GM12874 (cell line): ENCODE measurements around the gene TBC1D9B.

Experiments used
- TF ChIP-seq, protein P1 (sequence below): IDR thresholded peaks from 2 replicates; pipeline ENCODE4 v1.5.1; 2011; ENCODE audit warnings: low read depth, mild to moderate bottlenecking, control low read depth, low read length, moderate library complexity; ENCODE audit not compliant: insufficient read depth

The TBC1D9B gene

DNA sequence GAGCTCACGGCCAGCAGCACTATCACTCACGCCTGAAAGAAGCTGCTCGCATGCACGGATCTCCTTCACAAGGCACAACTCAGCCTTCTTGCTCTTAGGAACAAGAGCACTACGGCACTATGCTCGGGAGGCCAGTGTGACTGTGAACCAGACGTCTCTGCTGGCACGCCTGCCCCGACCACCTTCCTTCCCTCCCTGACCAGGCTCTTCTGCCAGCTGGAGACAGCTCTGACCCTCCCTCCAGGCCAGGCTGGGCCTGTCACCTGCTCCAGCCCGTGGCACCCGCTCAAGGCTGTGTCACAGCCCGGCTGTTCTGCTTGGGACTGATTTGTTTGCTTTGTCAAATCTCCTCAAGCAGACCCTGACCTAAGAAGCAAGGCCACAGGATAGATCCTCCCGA, 7.0 kb downstream of the TBC1D9B start:
- TF ChIP-seq, protein P1, sequence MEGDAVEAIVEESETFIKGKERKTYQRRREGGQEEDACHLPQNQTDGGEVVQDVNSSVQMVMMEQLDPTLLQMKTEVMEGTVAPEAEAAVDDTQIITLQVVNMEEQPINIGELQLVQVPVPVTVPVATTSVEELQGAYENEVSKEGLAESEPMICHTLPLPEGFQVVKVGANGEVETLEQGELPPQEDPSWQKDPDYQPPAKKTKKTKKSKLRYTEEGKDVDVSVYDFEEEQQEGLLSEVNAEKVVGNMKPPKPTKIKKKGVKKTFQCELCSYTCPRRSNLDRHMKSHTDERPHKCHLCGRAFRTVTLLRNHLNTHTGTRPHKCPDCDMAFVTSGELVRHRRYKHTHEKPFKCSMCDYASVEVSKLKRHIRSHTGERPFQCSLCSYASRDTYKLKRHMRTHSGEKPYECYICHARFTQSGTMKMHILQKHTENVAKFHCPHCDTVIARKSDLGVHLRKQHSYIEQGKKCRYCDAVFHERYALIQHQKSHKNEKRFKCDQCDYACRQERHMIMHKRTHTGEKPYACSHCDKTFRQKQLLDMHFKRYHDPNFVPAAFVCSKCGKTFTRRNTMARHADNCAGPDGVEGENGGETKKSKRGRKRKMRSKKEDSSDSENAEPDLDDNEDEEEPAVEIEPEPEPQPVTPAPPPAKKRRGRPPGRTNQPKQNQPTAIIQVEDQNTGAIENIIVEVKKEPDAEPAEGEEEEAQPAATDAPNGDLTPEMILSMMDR, result no peak

- TF ChIP-seq, protein P1, result no peak
These were observed 7.5 kb downstream of the TBC1D9B start for GRCh38 chr5:179900206-179900605.

DNA sequence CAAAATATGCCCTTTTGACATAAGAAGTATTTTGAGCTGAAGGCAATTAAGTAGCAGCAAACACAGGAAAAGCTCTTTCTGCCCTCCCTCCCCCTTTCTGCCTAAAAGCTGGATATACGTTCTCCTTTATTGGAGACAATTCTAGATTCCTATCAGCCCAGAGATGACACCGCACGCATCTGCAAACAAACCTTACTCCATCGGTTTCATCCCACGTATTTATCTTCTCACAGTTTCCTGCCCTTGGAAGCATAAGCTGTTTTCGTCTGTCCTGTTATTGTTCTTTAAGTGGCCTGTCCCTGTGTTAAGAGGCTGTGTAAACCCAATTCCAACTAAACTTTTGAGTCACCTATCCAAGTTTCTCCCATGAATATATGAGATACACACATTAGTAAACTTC, 11.8 kb downstream of the TBC1D9B start:
- TF ChIP-seq, protein P1, result no peak

DNA sequence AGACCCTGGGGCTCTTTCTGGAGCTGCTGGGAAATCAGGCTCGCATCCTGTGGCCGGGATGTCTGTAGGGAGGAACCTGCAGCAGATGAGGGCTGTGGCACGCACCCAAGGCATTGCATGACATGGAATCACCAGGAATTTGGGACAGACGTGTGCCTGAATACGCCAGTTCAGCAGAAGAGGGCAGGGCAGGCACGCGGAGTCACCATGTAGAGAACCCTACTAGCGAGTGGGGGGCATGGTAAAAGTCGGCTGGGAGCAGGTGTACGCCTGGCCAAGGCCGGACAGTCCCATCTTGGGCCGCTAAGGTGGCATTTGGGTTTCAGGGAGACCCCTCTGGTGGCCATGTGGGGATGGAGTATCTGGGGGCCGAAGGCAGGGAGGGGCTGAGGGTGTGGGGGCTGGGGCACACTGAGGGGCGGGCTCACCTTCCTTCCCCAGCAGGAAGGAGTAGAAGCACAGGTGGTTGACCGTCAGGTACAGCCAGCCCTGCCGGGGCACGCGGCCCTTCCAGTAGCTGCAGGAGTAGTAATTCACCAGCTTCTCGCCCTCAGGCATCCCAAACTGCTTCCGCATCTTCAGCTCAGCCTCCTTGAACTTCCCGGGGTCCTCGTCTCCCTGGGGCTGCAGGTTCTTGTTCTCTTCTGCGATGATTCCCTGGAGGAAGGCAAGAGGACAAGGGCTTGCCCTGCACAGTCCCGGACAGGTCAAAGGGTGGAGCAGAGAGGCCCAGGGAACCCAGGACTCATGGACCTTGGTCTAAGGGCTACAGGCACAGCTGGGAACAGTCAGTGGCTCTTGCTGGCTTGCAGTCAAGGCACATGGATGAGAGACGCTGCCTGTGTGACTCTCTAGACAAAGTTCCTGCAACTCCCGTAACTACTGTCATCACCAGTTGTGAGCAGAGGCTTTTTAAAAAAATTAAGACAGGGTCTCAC, 13.5 kb downstream of the TBC1D9B start:
- TF ChIP-seq, protein P1, result no peak

- TF ChIP-seq, protein P1, result no peak
These were observed 14.4 kb downstream of the TBC1D9B start for GRCh38 chr5:179893076-179893957.

DNA sequence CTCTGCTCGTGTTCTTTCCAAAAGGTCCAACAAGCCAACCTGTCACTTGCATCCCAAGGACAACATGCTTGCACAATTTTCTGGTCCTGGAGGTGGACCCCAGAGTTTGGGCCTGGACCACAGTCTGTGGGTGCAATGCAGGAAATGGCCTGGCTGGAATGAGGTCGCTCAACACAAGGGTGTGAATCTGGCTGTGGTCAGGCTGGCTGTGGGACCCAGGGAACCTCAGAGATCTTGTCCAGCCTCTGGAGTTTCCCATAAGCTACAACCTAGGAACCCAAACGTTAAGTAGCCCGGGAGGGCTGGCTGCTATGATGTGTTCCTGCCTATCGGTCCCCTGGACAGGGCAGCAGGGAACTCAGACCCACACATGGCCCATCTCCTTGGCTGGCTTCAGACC, 15.4 kb downstream of the TBC1D9B start:
- TF ChIP-seq, protein P1, result no peak
